ENCODE results near the gene EML6. TPM values are rescaled to one million over a fixed set of nuclear protein-coding genes. Genes with fewer than 3 reads are reported as not detected.

Gene EML6
- total and polyA plus RNA-seq, 4 donors = 0.94 to 5.1 (median 2.0) TPM

DNA sequence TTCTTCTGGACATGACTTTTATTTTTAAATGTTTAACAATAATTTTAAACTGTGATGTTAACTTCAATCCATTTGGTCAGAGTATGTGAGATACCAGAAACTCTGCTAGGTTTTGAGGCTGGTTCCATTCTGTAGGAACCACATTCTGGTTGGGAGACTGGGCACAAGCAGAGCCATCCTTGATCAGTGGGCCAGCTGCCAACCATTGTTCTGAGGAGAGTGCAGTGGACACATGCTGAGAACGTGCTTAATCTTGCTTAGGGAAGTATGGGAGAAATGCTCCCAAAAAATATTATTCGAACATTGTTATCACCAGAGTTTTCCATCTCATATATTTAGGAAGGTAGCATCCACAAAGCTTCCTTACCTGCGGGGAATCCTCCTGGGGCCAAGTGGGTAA is 171.0 kb downstream of the EML6 start:
- no peaks in the 10 kb centered on the region for H3K36me3 ChIP-seq (ENCODE audit: control insufficient read depth in 4 of 4, insufficient read depth in 4 of 4, low read length in 4 of 4)
- no peak overlapping the region for H3K4me3 ChIP-seq
- H3K4me1 ChIP-seq (ENCODE audit: control insufficient read depth in 5 of 5, insufficient read depth in 5 of 5, low read length in 5 of 5) = no peaks in the 10 kb centered on the region
- no peak overlapping the region for H3K9ac ChIP-seq (ENCODE audit: insufficient read depth in 1 of 2, low read length in 2 of 2)
- ATAC-seq (ENCODE audit: insufficient read depth, low FRiP score) (no peak), DNase-seq (no peak)
- no peak overlapping the region for H3K27ac ChIP-seq (ENCODE audit: low read depth in 1 of 2, low read length in 1 of 2)
- TF ChIP-seq, protein P1, sequence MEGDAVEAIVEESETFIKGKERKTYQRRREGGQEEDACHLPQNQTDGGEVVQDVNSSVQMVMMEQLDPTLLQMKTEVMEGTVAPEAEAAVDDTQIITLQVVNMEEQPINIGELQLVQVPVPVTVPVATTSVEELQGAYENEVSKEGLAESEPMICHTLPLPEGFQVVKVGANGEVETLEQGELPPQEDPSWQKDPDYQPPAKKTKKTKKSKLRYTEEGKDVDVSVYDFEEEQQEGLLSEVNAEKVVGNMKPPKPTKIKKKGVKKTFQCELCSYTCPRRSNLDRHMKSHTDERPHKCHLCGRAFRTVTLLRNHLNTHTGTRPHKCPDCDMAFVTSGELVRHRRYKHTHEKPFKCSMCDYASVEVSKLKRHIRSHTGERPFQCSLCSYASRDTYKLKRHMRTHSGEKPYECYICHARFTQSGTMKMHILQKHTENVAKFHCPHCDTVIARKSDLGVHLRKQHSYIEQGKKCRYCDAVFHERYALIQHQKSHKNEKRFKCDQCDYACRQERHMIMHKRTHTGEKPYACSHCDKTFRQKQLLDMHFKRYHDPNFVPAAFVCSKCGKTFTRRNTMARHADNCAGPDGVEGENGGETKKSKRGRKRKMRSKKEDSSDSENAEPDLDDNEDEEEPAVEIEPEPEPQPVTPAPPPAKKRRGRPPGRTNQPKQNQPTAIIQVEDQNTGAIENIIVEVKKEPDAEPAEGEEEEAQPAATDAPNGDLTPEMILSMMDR (IDR thresholded peaks at IDR 0.05; ENCODE audit: control extremely low read depth, extremely low read depth) = no peak
- H3K27me3 ChIP-seq (ENCODE audit: control insufficient read depth in 3 of 3, insufficient read depth in 3 of 3, low read length in 2 of 3) = peaks cover 0 to 2% (median 0%) of the 10 kb centered on the region in 3 donors
- H3K9me3 ChIP-seq (ENCODE audit: control insufficient read depth in 4 of 4, insufficient read depth in 3 of 4, low read length in 3 of 4) = peaks cover 0 to 5% (median 0%) of the 10 kb centered on the region in 4 donors
- 78 to 80% methylated on average over 3 of the region's 3 CpGs for WGBS, 2 donors

DNA sequence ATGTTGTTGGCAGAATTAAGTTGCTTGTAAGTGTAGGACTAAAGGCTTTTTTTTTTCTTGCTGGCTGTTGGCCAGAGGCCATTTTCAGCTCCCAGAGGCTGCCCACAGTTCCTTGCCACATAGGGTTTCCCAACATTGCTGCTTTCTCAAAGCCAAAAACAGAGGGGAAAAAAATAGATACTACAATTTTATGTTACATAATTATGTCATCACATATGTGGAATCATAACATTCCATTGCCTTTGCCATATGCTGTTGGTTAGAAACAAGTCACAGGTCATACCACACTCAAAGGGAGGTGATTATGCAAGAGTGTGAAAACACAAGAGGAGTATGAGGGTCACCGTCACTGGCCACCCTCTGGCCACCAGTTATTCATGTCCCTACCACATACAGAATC is 172.3 kb downstream of the EML6 start:
- H3K27me3 ChIP-seq (ENCODE audit: control insufficient read depth in 3 of 3, insufficient read depth in 3 of 3, low read length in 2 of 3) = no peaks in the 10 kb centered on the region
- 57 to 83% methylated on average over 1 of the region's 1 CpG for WGBS, 2 donors
- ATAC-seq (ENCODE audit: insufficient read depth, low FRiP score) = no peak
- H3K36me3 ChIP-seq (ENCODE audit: control insufficient read depth in 4 of 4, insufficient read depth in 4 of 4, low read length in 4 of 4) = no peaks in the 10 kb centered on the region
- no peak overlapping the region for H3K4me3 ChIP-seq
- no peak overlapping the region for H3K27ac ChIP-seq (ENCODE audit: low read depth in 1 of 2, low read length in 1 of 2)
- peaks cover 0 to 5% (median 0%) of the 10 kb centered on the region in 4 donors for H3K9me3 ChIP-seq (ENCODE audit: control insufficient read depth in 4 of 4, insufficient read depth in 3 of 4, low read length in 3 of 4)
- no peak for DNase-seq
- no peak overlapping the region for H3K9ac ChIP-seq (ENCODE audit: insufficient read depth in 1 of 2, low read length in 2 of 2)
- no peaks in the 10 kb centered on the region for H3K4me1 ChIP-seq (ENCODE audit: control insufficient read depth in 5 of 5, insufficient read depth in 5 of 5, low read length in 5 of 5)
- TF ChIP-seq, protein P1 (IDR thresholded peaks at IDR 0.05; ENCODE audit: control extremely low read depth, extremely low read depth) = no peak

DNA sequence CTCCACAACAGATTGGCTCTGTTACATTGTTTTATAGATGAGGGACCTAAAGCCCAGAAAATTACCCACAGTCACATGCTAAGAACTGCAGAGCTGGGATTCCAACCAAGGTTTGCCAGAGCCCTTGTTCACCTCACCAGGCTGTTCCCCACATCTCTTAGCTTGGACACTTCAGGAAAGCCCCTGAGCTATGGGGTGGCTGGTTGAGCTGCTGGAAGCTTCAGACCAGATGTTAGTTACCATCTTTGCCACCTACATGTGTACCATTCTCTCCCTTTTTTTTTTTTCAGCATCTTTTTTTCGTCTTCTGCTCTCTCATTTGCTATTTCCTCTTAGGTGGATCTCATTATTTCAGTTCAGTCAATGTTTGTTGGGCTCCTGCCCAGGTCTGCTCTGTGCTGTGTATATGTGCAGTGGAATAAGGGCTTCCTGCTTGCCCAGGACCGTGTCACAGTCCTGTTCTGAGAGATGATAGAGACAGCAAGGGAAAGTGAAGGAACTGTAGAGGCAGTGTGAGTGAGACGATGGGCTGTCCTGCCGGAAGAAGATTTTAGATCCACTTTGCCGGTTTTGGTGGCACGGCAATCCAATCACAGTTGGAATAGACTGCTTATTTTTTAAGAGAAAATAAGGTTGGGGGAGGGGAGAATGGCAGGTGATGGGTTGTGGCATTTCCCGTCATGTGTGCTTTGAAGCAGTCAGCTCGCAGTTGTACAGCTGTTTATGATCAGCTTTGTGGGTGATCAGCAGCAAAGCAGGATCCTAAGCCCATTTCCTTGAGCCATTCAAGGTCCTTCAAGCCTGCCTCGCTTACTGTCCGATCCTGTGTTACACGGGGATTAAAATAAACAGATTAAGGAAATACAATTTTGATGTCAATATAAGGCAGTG is 174.2 kb downstream of the EML6 start:
- 65 to 74% methylated on average over 11 of the region's 11 CpGs for WGBS, 2 donors
- no peak for DNase-seq
- H3K9ac ChIP-seq (ENCODE audit: insufficient read depth in 1 of 2, low read length in 2 of 2) = no peak overlapping the region
- H3K4me3 ChIP-seq = no peak overlapping the region
- no peak overlapping the region for H3K27ac ChIP-seq (ENCODE audit: low read depth in 1 of 2, low read length in 1 of 2)
- ATAC-seq (ENCODE audit: insufficient read depth, low FRiP score) = no peak
- H3K4me1 ChIP-seq (ENCODE audit: control insufficient read depth in 5 of 5, insufficient read depth in 5 of 5, low read length in 5 of 5) = no peaks in the 10 kb centered on the region
- H3K9me3 ChIP-seq (ENCODE audit: control insufficient read depth in 4 of 4, insufficient read depth in 3 of 4, low read length in 3 of 4) = peaks cover 0 to 5% (median 0%) of the 10 kb centered on the region in 4 donors
- no peaks in the 10 kb centered on the region for H3K36me3 ChIP-seq (ENCODE audit: control insufficient read depth in 4 of 4, insufficient read depth in 4 of 4, low read length in 4 of 4)
- H3K27me3 ChIP-seq (ENCODE audit: control insufficient read depth in 3 of 3, insufficient read depth in 3 of 3, low read length in 2 of 3) = no peaks in the 10 kb centered on the region
- TF ChIP-seq, protein P1 (IDR thresholded peaks at IDR 0.05; ENCODE audit: control extremely low read depth, extremely low read depth) = no peak
